ENCODE results near the gene VIT. TPM values are rescaled to one million over a fixed set of nuclear protein-coding genes. Genes with fewer than 3 reads are reported as not detected.
A peak's percentile ranks its signal among the peaks of the same experiment; 100 is the strongest.
"Not testable (repeated sequence)": the region's sequence is repeated elsewhere in the genome, so short reads cannot be mapped to it uniquely, and the experiment has no call there.

Gene VIT
- total RNA-seq, 1 donor from 2014 or later: 56.5 TPM

DNA sequence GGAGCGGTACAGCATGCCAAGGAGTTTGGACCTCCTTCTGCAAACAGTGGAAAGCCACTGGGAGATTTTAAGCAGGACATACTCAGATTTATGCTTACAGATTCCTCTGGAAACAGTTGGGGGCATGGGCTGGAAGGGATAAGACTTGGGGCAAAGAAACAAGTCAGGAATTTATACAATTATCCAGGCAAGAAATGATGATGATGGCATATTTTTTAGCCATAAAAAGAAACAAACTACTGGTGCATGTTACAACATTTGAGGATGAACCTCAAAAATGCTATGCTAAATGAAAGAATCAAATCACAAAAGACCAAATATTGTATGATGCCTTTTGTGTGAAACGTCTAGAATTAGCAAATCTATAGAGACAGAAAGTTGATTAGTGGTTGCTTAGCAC is 13.5 kb upstream of the VIT start:
- DNase-seq (ENCODE audit: extremely low spot score in 2 of 2): no peak
- TF ChIP-seq POLR2AphosphoS5 (IDR thresholded peaks at IDR 0.05; ENCODE audit: insufficient read depth in 1 of 2, low read depth in 1 of 2): no peak
- no peak for TF ChIP-seq POLR2A (IDR thresholded peaks at IDR 0.05)
- TF ChIP-seq, protein P1, sequence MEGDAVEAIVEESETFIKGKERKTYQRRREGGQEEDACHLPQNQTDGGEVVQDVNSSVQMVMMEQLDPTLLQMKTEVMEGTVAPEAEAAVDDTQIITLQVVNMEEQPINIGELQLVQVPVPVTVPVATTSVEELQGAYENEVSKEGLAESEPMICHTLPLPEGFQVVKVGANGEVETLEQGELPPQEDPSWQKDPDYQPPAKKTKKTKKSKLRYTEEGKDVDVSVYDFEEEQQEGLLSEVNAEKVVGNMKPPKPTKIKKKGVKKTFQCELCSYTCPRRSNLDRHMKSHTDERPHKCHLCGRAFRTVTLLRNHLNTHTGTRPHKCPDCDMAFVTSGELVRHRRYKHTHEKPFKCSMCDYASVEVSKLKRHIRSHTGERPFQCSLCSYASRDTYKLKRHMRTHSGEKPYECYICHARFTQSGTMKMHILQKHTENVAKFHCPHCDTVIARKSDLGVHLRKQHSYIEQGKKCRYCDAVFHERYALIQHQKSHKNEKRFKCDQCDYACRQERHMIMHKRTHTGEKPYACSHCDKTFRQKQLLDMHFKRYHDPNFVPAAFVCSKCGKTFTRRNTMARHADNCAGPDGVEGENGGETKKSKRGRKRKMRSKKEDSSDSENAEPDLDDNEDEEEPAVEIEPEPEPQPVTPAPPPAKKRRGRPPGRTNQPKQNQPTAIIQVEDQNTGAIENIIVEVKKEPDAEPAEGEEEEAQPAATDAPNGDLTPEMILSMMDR (IDR thresholded peaks at IDR 0.05): no peak
- Histone ChIP-seq H3K27me3 (no peaks in the 10 kb centered on the region), H3K4me3 (no peak overlapping the region), H3K9me3 (peaks cover 4% of the 10 kb centered on the region), H3K36me3 (no peaks in the 10 kb centered on the region), H3K4me1 (no peaks in the 10 kb centered on the region), H3K27ac (no peak overlapping the region)
- intact Hi-C loops (cut with DNase I): no loop called here

DNA sequence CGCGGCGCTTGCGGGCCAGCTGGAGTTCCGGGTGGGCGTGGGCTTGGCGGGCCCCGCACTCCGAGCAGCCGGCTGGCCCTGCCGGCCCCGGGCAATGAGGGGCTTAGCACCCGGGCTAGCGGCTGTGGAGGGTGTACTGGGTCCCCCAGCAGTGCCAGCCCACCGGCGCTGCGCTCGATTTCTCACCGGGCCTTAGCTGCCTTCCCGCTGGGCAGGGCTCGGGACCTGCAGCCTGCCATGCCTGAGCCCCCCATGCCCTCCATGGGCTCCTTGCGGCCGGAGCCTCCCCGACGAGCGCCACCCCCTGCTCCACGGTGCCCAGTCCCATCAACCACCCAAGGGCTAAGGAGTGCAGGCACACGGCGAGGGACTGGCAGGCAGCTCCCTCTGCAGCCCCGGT is 8.2 kb upstream of the VIT start:
- H3K27ac ChIP-seq; H3K4me3 ChIP-seq; H3K27me3 ChIP-seq; intact Hi-C loops (cut with DNase I); H3K9me3 ChIP-seq; H3K4me1 ChIP-seq; DNase-seq (ENCODE audit: extremely low spot score in 2 of 2); H3K36me3 ChIP-seq: not testable (repeated sequence)

DNA sequence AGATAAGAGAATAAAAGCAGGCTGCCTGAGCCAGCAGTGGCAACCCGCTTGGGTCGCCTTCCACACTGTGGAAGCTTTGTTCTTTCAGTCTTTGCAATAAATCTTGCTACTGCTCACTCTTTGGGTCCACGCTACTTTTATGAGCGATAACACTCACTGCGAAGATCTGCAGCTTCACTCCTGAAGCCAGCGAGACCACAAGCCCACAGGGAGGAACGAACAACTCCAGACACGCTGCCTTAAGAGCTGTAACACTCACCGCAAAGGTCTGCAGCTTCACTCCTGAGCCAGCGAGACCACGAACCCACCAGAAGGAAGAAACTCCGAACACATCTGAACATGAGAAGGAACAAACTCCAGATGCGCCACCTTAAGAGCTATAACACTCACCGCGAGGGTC is 7.5 kb upstream of the VIT start:
- H3K4me1 ChIP-seq; H3K27ac ChIP-seq; H3K4me3 ChIP-seq; H3K27me3 ChIP-seq; DNase-seq (ENCODE audit: extremely low spot score in 2 of 2); H3K36me3 ChIP-seq; intact Hi-C loops (cut with DNase I); H3K9me3 ChIP-seq: not testable (repeated sequence)

DNA sequence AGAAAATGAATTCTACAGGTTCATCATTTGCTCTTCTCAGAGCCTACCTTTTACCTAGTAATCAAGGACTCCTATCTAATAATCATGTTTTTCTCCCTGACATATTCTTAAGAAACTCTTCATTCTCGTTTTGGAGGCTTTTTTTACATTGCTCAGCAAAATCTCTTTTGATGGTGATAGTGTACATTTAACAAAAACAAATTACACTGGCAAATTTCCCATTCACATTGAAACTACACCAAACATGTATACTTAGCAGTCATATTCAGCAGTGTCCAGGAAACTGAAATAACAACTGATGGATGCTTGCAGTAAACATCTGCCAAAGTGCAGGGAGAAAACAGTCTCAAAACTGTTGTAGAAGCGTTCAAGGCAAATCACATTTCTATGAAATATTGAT is 4.4 kb upstream of the VIT start:
- intact Hi-C loops (cut with DNase I): no loop called here
- TF ChIP-seq POLR2AphosphoS5 (IDR thresholded peaks at IDR 0.05; ENCODE audit: insufficient read depth in 1 of 2, low read depth in 1 of 2): no peak
- TF ChIP-seq, protein P1 (IDR thresholded peaks at IDR 0.05): no peak
- no peak for TF ChIP-seq POLR2A (IDR thresholded peaks at IDR 0.05)
- Histone ChIP-seq H3K36me3 (no peaks in the 10 kb centered on the region), H3K27ac (no peak overlapping the region), H3K4me1 (no peaks in the 10 kb centered on the region), H3K27me3 (no peaks in the 10 kb centered on the region), H3K4me3 (no peak overlapping the region), H3K9me3 (no peaks in the 10 kb centered on the region)
- DNase-seq (ENCODE audit: extremely low spot score in 2 of 2): no peak

DNA sequence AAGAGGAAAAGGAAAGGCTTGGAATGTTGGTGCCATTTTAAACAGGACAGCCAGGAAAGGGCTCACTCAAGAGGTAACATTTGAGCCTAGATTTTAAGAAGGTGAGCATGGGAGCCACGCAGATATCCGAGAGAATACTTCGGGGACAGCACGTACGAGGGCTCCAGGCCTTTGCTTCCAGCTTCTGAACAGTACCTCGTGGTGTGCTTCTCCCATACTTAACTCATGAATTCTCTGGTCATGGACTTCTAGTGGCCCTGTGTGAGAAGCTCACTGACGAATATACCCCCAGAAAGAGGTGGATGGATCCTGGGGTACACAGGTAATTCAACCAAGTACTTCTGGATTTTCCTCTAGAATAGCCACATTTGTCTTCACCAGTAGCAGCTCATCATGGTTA is 2.7 kb upstream of the VIT start:
- DNase-seq (ENCODE audit: extremely low spot score in 2 of 2): no peak
- no peak for TF ChIP-seq POLR2AphosphoS5 (IDR thresholded peaks at IDR 0.05; ENCODE audit: insufficient read depth in 1 of 2, low read depth in 1 of 2)
- H3K36me3 ChIP-seq: no peaks in the 10 kb centered on the region

DNA sequence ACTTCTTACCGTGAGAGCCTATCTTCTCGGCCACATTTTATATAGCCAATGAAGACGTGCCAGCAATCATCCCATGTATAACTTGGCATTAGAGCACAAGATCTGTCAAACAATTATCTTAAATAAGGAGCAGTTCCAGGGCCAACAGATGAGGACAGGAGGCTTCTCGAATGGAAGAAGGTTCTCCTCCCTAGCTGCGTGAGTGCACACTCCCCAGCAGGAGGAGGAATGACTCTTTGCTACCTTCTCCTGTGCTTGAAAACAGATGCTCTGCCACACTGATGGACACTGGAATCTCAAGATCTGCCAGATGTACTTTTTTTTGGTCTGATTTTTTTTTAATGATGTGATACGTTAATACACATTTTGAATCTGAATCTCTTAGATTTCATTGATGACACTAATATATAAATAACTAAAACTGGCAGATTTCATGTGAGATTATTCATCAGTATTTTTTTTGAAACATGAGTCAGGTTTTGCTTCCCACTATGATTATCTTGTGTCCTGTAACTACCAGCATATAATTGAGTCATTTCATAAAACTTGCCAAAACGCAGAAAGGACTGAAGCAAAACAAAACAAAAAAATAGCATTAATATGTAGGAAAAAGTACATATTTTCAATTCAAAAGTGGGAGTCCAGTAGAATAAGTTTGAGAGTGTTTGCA is 626 bp upstream of the VIT start:
- TF ChIP-seq POLR2A (IDR thresholded peaks at IDR 0.05): no peak
- TF ChIP-seq, protein P1 (IDR thresholded peaks at IDR 0.05): peak in 1 of 3 experiments; percentile 38
- no peak for TF ChIP-seq POLR2AphosphoS5 (IDR thresholded peaks at IDR 0.05; ENCODE audit: insufficient read depth in 1 of 2, low read depth in 1 of 2)
- Histone ChIP-seq H3K36me3 (no peaks in the 10 kb centered on the region), H3K27me3 (no peaks in the 10 kb centered on the region), H3K4me1 (no peaks in the 10 kb centered on the region), H3K27ac (no peak overlapping the region), H3K4me3 (no peak overlapping the region), H3K9me3 (no peaks in the 10 kb centered on the region)
- intact Hi-C loops (cut with DNase I): no loop called here
- no peak for DNase-seq (ENCODE audit: extremely low spot score in 2 of 2)

More for the DNA sequence above, 2.7 kb upstream of the VIT start:
- H3K9me3 ChIP-seq: no peaks in the 10 kb centered on the region
- intact Hi-C loops (cut with DNase I): no loop called here
- H3K27ac ChIP-seq: no peak overlapping the region
- H3K27me3 ChIP-seq: no peaks in the 10 kb centered on the region
- no peaks in the 10 kb centered on the region for H3K4me1 ChIP-seq
- no peak overlapping the region for H3K4me3 ChIP-seq
